SK-N-SH (cell line): ENCODE data around the gene WNK2. TPM values are rescaled to one million over a fixed set of nuclear protein-coding genes. Genes with fewer than 3 reads are reported as not detected.

Experiments
- CTCF ChIA-PET: fragments of 300-600, 350-600 bp; formaldehyde crosslinking; extraction: SDS; loops from one replicate; lab custom pipeline; 2021; lab: Yijun Ruan, JAX
- POLR2A ChIA-PET: fragments of 350-600 bp; sonication (Branson Sonifier 250); formaldehyde crosslinking; extraction: SDS; loops from one replicate; lab custom pipeline; 2020; ENCODE audit warnings: antibody characterized with exemption, inconsistent platforms; lab: Yijun Ruan, JAX
- DNase-seq: peaks from one replicate; pipeline ENCODE4 v3.0.0; 2012
- H2AFZ ChIP-seq: fragments of 200-600 bp; sonication (generic); 2 replicates; pipeline ENCODE4 v1.8.1; 2016; ENCODE audit warnings: antibody characterized with exemption, mild to moderate bottlenecking, low read depth
- H3F3A ChIP-seq: fragments of 200-600 bp; sonication (generic); replicated peaks from 2 replicates; pipeline ENCODE3; 2016; ENCODE audit warnings: antibody characterized with exemption, mild to moderate bottlenecking; ENCODE audit not compliant: insufficient read depth
- H3K27ac ChIP-seq, 2 experiments: fragments of 200-500 bp in 1 of 2; fragments of 200-600 bp in 1 of 2; sonication (Bioruptor generic) in 1 of 2; sonication (generic), shearing (Covaris generic) in 1 of 2; 2 replicates each; pipeline versions ENCODE4 v1.5.1 to v1.6.1; 2014 to 2016; ENCODE audit warnings: low read depth in 2 of 2, inconsistent platforms in 1 of 2, low read length in 1 of 2, mild to moderate bottlenecking in 1 of 2, mixed read lengths in 1 of 2
- H3K27me3 ChIP-seq: fragments of 200-600 bp; sonication (generic), shearing (Covaris generic); 2 replicates; pipeline ENCODE4 v1.6.1; 2016; ENCODE audit warnings: mixed run types; ENCODE audit not compliant: insufficient read depth
- H3K36me3 ChIP-seq, 2 experiments: fragments of 200-500 bp in 1 of 2; fragments of 200-600 bp in 1 of 2; sonication (Bioruptor generic) in 1 of 2; sonication (generic) in 1 of 2; replicated peaks in 1 of 2; 2 replicates each; pipeline versions ENCODE3 to v1.5.1; 2014 to 2016; ENCODE audit warnings: low read length in 1 of 2, mild to moderate bottlenecking in 1 of 2; ENCODE audit not compliant: insufficient read depth in 2 of 2, control insufficient read depth in 1 of 2
- H3K4me1 ChIP-seq, 2 experiments: fragments of 200-500 bp in 1 of 2; fragments of 200-600 bp in 1 of 2; sonication (Bioruptor generic) in 1 of 2; sonication (generic), shearing (Covaris generic) in 1 of 2; 2 replicates each; pipeline versions ENCODE4 v1.5.1 to v1.6.1; 2014 to 2016; ENCODE audit warnings: low read depth in 1 of 2, low read length in 1 of 2, mixed run types in 1 of 2; ENCODE audit not compliant: insufficient read depth in 2 of 2, control insufficient read depth in 1 of 2
- H3K4me2 ChIP-seq: fragments of 200-600 bp; sonication (generic), shearing (Covaris generic); 2 replicates; pipeline ENCODE4 v1.6.1; 2017; ENCODE audit warnings: mixed run types
- H3K4me3 ChIP-seq, 2 experiments: fragments of 200-500 bp in 1 of 2; fragments of 200-600 bp in 1 of 2; sonication (Bioruptor generic) in 1 of 2; sonication (generic), shearing (Covaris generic) in 1 of 2; 2 replicates each; pipeline versions ENCODE4 v1.5.1 to v1.8.1; 2014 to 2016; ENCODE audit warnings: low read depth in 2 of 2, inconsistent platforms in 1 of 2, low read length in 1 of 2, mild to moderate bottlenecking in 1 of 2, mixed read lengths in 1 of 2, moderate library complexity in 1 of 2
- H3K79me2 ChIP-seq: fragments of 200-600 bp; sonication (generic); 2 replicates; pipeline ENCODE4 v1.8.1; 2017; ENCODE audit warnings: mild to moderate bottlenecking; ENCODE audit not compliant: insufficient read depth
- H3K9ac ChIP-seq: fragments of 200-600 bp; sonication (generic); 2 replicates; pipeline ENCODE4 v1.6.1; 2017; ENCODE audit warnings: mixed run types
- H3K9me2 ChIP-seq: fragments of 200-600 bp; sonication (generic); 2 replicates; pipeline ENCODE4 v1.6.1; 2017; ENCODE audit warnings: mixed run types
- H3K9me3 ChIP-seq: fragments of 200-600 bp; sonication (generic); 2 replicates; pipeline ENCODE4 v1.6.1; 2017; ENCODE audit warnings: mixed run types, mild to moderate bottlenecking, moderate library complexity
- H4K20me1 ChIP-seq: fragments of 200-600 bp; sonication (generic); 2 replicates; pipeline ENCODE4 v1.6.1; 2017; ENCODE audit warnings: mild to moderate bottlenecking, mixed run types; ENCODE audit not compliant: insufficient read depth
- EZH2phosphoT487 ChIP-seq: fragments of 200-600 bp; sonication (generic); IDR thresholded peaks from 2 replicates; pipeline ENCODE4 v1.6.1; 2017; ENCODE audit warnings: low read depth, mixed run types, mild to moderate bottlenecking, antibody characterized with exemption, moderate library complexity, borderline replicate concordance
- RFX5 ChIP-seq: IDR thresholded peaks from 2 replicates; pipeline ENCODE4 v1.6.1; 2012; ENCODE audit warnings: mild to moderate bottlenecking, improper control_type of control experiment, low read length
- TAF1 ChIP-seq: IDR thresholded peaks from 2 replicates; pipeline ENCODE4 v1.6.1; 2012; ENCODE audit warnings: low read depth, mild to moderate bottlenecking, low read length, moderate library complexity, borderline replicate concordance
- YY1 ChIP-seq: IDR thresholded peaks from 2 replicates; pipeline ENCODE4 v1.4.0; 2012; ENCODE audit warnings: low read depth, mild to moderate bottlenecking
- WGBS: methylation state at CpG from one replicate; pipeline ENCODE4 v1.1.6; 2017; ENCODE audit warnings: low lambda C conversion rate; 5-methylcytosine and 5-hydroxymethylcytosine counted together
- polyA plus RNA-seq, 3 experiments: library from polyadenylated mRNA; depleted of rRNA; stranded (reverse); fragments of >200 nt; gene quantifications; 2 replicates each; pipeline ENCODE4 v1.2.3, GENCODE V29; 2012
- TF ChIP-seq, protein P1 (sequence below): IDR thresholded peaks from 2 replicates; pipeline ENCODE4 v1.4.0; 2012; ENCODE audit warnings: low read depth, borderline replicate concordance
- TF ChIP-seq, protein P2 (sequence below): fragments of 200-600 bp; sonication (generic); IDR thresholded peaks from 2 replicates; pipeline ENCODE4 v1.6.1; 2017; ENCODE audit warnings: antibody characterized with exemption, mild to moderate bottlenecking, moderate library complexity
- TF ChIP-seq, protein P3 (sequence below): IDR thresholded peaks from 2 replicates; pipeline ENCODE4 v1.6.1; 2012; ENCODE audit warnings: mild to moderate bottlenecking, low read depth, low read length, moderate library complexity
- TF ChIP-seq, protein P4 (sequence below): IDR thresholded peaks from 2 replicates; pipeline ENCODE4 v1.4.0; 2012; ENCODE audit warnings: low read depth, borderline replicate concordance
- TF ChIP-seq, protein P5 (sequence below): IDR thresholded peaks from 2 replicates; pipeline ENCODE4 v1.4.0; 2012; ENCODE audit warnings: low read depth

Gene WNK2
- polyA plus RNA-seq, 1 of the 3 experiments (the other 2 are of a cell fraction): 0.12 TPM

DNA sequence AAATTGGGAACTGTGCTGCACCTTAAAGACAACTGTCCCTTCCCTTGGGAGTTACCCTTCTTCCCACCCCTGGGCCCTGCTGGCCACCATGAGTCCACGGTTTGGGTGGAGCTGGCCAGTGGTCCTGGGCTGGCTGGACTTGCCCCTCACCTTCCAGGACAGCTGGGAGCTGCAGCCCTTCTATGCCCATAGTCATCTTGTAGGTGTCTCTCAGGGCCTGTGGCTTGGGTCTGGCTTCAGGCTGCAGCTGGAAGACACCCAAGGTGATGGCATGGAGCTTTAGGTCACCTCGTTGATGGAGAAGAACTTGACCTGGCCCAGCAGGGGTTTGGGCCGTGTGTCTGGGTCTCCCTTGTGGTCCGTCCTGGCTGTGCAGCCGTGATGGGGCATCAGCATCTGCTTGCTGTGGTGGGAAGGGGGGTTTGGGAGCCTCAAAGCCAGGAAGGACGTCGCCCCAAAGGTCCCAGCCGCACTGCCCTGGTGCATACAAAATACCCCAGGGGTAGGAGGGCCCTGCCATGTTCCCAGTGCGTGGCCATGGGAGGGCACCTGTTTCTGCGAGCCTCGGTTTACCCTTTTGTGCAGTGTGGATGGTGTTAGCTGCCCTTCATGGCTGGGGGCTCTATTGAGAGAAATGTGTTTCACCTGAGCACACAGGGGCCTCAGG lies 8.9 kb downstream of the WNK2 start:
- H3K9ac ChIP-seq: no peak overlapping the region
- no peaks in the 10 kb centered on the region for H4K20me1 ChIP-seq
- peak overlapping the region in 1 of 2 experiments; percentile 78; a peak in 2 of 4 replicates for H3K27ac ChIP-seq
- ChIA-PET POLR2A (interaction anchor here (1.4 kb wide), 1 partner anchor 110 kb away, joined by 3 read pairs; no protein-coding TSS in a partner anchor), CTCF (interaction anchor here (0.9 to 1.9 kb wide), 6 partner anchors 14 to 112 kb away, joined by 3 to 6 read pairs (median 4); no protein-coding TSS in a partner anchor)
- H3K9me2 ChIP-seq: no peaks in the 10 kb centered on the region
- H3F3A ChIP-seq: no peaks in the 10 kb centered on the region
- peaks cover 0 to 39% of the 10 kb centered on the region in 2 experiments; a peak in 2 of 4 replicates for H3K4me1 ChIP-seq
- TF ChIP-seq, protein P1, sequence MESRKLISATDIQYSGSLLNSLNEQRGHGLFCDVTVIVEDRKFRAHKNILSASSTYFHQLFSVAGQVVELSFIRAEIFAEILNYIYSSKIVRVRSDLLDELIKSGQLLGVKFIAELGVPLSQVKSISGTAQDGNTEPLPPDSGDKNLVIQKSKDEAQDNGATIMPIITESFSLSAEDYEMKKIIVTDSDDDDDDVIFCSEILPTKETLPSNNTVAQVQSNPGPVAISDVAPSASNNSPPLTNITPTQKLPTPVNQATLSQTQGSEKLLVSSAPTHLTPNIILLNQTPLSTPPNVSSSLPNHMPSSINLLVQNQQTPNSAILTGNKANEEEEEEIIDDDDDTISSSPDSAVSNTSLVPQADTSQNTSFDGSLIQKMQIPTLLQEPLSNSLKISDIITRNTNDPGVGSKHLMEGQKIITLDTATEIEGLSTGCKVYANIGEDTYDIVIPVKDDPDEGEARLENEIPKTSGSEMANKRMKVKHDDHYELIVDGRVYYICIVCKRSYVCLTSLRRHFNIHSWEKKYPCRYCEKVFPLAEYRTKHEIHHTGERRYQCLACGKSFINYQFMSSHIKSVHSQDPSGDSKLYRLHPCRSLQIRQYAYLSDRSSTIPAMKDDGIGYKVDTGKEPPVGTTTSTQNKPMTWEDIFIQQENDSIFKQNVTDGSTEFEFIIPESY: no peak
- TF ChIP-seq EZH2phosphoT487: no peak
- TF ChIP-seq, protein P2, sequence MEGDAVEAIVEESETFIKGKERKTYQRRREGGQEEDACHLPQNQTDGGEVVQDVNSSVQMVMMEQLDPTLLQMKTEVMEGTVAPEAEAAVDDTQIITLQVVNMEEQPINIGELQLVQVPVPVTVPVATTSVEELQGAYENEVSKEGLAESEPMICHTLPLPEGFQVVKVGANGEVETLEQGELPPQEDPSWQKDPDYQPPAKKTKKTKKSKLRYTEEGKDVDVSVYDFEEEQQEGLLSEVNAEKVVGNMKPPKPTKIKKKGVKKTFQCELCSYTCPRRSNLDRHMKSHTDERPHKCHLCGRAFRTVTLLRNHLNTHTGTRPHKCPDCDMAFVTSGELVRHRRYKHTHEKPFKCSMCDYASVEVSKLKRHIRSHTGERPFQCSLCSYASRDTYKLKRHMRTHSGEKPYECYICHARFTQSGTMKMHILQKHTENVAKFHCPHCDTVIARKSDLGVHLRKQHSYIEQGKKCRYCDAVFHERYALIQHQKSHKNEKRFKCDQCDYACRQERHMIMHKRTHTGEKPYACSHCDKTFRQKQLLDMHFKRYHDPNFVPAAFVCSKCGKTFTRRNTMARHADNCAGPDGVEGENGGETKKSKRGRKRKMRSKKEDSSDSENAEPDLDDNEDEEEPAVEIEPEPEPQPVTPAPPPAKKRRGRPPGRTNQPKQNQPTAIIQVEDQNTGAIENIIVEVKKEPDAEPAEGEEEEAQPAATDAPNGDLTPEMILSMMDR: no peak
- TF ChIP-seq, protein P3, sequence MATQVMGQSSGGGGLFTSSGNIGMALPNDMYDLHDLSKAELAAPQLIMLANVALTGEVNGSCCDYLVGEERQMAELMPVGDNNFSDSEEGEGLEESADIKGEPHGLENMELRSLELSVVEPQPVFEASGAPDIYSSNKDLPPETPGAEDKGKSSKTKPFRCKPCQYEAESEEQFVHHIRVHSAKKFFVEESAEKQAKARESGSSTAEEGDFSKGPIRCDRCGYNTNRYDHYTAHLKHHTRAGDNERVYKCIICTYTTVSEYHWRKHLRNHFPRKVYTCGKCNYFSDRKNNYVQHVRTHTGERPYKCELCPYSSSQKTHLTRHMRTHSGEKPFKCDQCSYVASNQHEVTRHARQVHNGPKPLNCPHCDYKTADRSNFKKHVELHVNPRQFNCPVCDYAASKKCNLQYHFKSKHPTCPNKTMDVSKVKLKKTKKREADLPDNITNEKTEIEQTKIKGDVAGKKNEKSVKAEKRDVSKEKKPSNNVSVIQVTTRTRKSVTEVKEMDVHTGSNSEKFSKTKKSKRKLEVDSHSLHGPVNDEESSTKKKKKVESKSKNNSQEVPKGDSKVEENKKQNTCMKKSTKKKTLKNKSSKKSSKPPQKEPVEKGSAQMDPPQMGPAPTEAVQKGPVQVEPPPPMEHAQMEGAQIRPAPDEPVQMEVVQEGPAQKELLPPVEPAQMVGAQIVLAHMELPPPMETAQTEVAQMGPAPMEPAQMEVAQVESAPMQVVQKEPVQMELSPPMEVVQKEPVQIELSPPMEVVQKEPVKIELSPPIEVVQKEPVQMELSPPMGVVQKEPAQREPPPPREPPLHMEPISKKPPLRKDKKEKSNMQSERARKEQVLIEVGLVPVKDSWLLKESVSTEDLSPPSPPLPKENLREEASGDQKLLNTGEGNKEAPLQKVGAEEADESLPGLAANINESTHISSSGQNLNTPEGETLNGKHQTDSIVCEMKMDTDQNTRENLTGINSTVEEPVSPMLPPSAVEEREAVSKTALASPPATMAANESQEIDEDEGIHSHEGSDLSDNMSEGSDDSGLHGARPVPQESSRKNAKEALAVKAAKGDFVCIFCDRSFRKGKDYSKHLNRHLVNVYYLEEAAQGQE: no peak
- no peak for TF ChIP-seq YY1
- TF ChIP-seq RFX5: no peak
- no peak for TF ChIP-seq TAF1
- TF ChIP-seq, protein P4, sequence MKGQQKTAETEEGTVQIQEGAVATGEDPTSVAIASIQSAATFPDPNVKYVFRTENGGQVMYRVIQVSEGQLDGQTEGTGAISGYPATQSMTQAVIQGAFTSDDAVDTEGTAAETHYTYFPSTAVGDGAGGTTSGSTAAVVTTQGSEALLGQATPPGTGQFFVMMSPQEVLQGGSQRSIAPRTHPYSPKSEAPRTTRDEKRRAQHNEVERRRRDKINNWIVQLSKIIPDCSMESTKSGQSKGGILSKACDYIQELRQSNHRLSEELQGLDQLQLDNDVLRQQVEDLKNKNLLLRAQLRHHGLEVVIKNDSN: no peak
- TF ChIP-seq, protein P5, sequence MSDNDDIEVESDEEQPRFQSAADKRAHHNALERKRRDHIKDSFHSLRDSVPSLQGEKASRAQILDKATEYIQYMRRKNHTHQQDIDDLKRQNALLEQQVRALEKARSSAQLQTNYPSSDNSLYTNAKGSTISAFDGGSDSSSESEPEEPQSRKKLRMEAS: no peak
- no peaks in the 10 kb centered on the region for H3K36me3 ChIP-seq
- DNase-seq: no peak
- no peak overlapping the region for H3K4me2 ChIP-seq
- H3K9me3 ChIP-seq: no peaks in the 10 kb centered on the region
- no peak overlapping the region for H2AFZ ChIP-seq
- no peaks in the 10 kb centered on the region for H3K79me2 ChIP-seq
- no peak overlapping the region for H3K4me3 ChIP-seq
- WGBS: 68% methylated on average over 8 of the region's 11 CpGs
- H3K27me3 ChIP-seq: no peaks in the 10 kb centered on the region
